Psoas muscle (tissue), 8 donors: ENCODE measurements around the gene TRIM46. TPM values are rescaled to one million over a fixed set of nuclear protein-coding genes. Genes with fewer than 3 reads are reported as not detected.

Experiments
- ATAC-seq, 4 donors: fragments of 200-7000 bp; cut with Tn5 transposase; one replicate each; pipeline ENCODE4 v1.9.1; 2020; ENCODE audit warnings: moderate library complexity in 3 of 4, mild to moderate bottlenecking in 2 of 4
- DNase-seq, 2 donors: peaks; one replicate each; pipeline ENCODE4 v3.0.0-alpha.2; 2020
- H3K27ac ChIP-seq: fragments of 200-600 bp; one replicate; pipeline ENCODE4 v1.8.0; 2022
- H3K27me3 ChIP-seq, 3 donors: fragments of 200-600 bp in 1 of 3; one replicate each; pipeline versions ENCODE4 v1.6.1 to v1.8.0; 2013 to 2022; ENCODE audit warnings: low read length in 2 of 3, mild to moderate bottlenecking in 2 of 3, moderate library complexity in 1 of 3; ENCODE audit not compliant: insufficient read depth in 3 of 3
- H3K36me3 ChIP-seq, 2 donors: fragments of 200-600 bp in 1 of 2; one replicate each; pipeline versions ENCODE4 v1.6.1 to v1.8.0; 2013 to 2022; ENCODE audit warnings: low read depth in 1 of 2, mild to moderate bottlenecking in 1 of 2, moderate library complexity in 1 of 2; ENCODE audit not compliant: insufficient read depth in 1 of 2
- H3K4me1 ChIP-seq: fragments of 200-600 bp; one replicate; pipeline ENCODE4 v1.8.0; 2022
- H3K4me3 ChIP-seq: fragments of 200-600 bp; one replicate; pipeline ENCODE4 v1.8.0; 2022; ENCODE audit warnings: mild to moderate bottlenecking
- H3K9me3 ChIP-seq: fragments of 200-600 bp; one replicate; pipeline ENCODE4 v1.8.0; 2022
- WGBS, 3 donors: extraction: QIAGEN DNeasy Blood & Tissue Kit; methylation state at CpG; one replicate each; pipeline versions ENCODE4 v1.1.6 to v1.1.7; 2013; 5-methylcytosine and 5-hydroxymethylcytosine counted together
- intact Hi-C, 2 donors: fragments of 100-400 bp; cut with DNase I; formaldehyde crosslinking; loops; one replicate each; pipeline versions ENCODE4 v1.11.0 to v1.14.2; 2022
- polyA plus RNA-seq, 3 donors: library from polyadenylated mRNA; stranded (reverse); fragments of 200-250 nt; gene quantifications; one replicate each; pipeline ENCODE4 v1.2.3, GENCODE V29; 2013
- total RNA-seq, 4 donors: library from RNA; stranded (reverse); fragmentation: NEBNext Ultra II Directional in 2 of 4; extraction: Animal tissue kit (Norgen Biotek cat#: 25700) in 2 of 4; gene quantifications; one replicate each; pipeline versions ENCODE4 v1.2.1 to v1.2.4, GENCODE V29; 2021 to 2023
- TF ChIP-seq, protein P1 (sequence below): fragments of 200-600 bp; IDR thresholded peaks from one replicate; pipeline ENCODE4 v1.8.0; 2022; ENCODE audit warnings: antibody characterized with exemption
- donor health status: healthy with polysubstance abuse.
- donor health status: DM: no; HTN: no; CAD: no; lungs with moderate emphysema.
- donor health status: Bipolar disorder and iron deficiency.
- donor health status: healthy.
- donor health status: DM: yes; HTN: yes; CAD: no.
- donor health status: DM: no; HTN: no; CAD: no.
- donor health status: DM: no; HTN: no; CAD: no.
- donor health status: DM: yes; HTN: yes; CAD: no.

Gene TRIM46
- total and polyA plus RNA-seq, 7 donors: 0.03 to 0.16 (median 0.09) TPM; not detected in 3

GRCh38 chr1:155134322-155134721 is 39.3 kb upstream of the TRIM46 start:
- WGBS, 3 donors: 42 to 47% (median 43%) methylated on average over 1 of the region's 1 CpG
- no peak for DNase-seq
- peaks cover 28% of the 10 kb centered on the region for H3K4me1 ChIP-seq
- H3K36me3 ChIP-seq: peaks cover 0 to 47% of the 10 kb centered on the region in 2 donors
- H3K9me3 ChIP-seq: no peaks in the 10 kb centered on the region
- H3K27me3 ChIP-seq: no peaks in the 10 kb centered on the region
- H3K4me3 ChIP-seq: peak overlapping the region; percentile 75
- peak overlapping the region; percentile 97 for H3K27ac ChIP-seq
- ATAC-seq: no peak
- intact Hi-C loops: no loop called here
- TF ChIP-seq, protein P1, sequence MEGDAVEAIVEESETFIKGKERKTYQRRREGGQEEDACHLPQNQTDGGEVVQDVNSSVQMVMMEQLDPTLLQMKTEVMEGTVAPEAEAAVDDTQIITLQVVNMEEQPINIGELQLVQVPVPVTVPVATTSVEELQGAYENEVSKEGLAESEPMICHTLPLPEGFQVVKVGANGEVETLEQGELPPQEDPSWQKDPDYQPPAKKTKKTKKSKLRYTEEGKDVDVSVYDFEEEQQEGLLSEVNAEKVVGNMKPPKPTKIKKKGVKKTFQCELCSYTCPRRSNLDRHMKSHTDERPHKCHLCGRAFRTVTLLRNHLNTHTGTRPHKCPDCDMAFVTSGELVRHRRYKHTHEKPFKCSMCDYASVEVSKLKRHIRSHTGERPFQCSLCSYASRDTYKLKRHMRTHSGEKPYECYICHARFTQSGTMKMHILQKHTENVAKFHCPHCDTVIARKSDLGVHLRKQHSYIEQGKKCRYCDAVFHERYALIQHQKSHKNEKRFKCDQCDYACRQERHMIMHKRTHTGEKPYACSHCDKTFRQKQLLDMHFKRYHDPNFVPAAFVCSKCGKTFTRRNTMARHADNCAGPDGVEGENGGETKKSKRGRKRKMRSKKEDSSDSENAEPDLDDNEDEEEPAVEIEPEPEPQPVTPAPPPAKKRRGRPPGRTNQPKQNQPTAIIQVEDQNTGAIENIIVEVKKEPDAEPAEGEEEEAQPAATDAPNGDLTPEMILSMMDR: no peak

DNA sequence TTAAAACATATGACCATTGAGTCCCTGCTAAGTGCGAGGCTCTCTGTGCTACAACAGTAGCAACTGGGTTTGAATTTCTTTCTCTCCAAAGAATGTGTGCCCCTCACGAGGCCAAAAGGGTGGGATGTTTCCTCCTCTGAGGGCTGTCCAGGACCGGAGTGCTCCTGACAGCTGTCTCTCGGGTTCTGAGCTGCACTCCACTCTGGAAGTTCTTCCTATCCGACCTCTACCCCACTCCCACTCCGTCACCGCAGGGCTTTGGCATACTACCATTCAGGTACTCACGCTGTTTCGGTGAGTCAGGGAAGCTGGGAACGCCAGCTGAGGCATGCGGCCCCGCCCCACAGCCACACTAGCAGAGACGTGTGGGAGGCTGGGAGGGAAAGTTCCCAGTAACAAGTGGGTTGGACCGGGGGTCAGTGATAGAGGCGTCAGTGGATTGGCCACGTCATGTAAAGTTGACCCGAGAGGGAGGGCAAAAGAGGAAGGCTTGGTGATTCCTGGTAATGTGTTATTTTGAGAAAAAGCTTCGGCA is 38.7 kb upstream of the TRIM46 start:
- Histone ChIP-seq H3K9me3 (no peaks in the 10 kb centered on the region), H3K36me3 (peaks cover 0 to 47% of the 10 kb centered on the region in 2 donors), H3K27me3 (no peaks in the 10 kb centered on the region), H3K4me1 (peaks cover 28% of the 10 kb centered on the region), H3K27ac (peak overlapping the region; percentile 97), H3K4me3 (peak overlapping the region; percentile 75)
- DNase-seq: peak; percentile 93
- peak; percentile 76 to 82 (median 79) for ATAC-seq
- TF ChIP-seq, protein P1: no peak
- intact Hi-C loops: no loop called here
- WGBS, 3 donors: 2% methylated on average over 18 of the region's 18 CpGs

GRCh38 chr1:155135415-155136028 is 38.1 kb upstream of the TRIM46 start, which contains the start of gene SLC50A1:
SLC50A1 (plus strand) TSS chr1:155135852; CDS start chr1:155135912, 60 bp downstream.
- Histone ChIP-seq H3K27me3 (no peaks in the 10 kb centered on the region), H3K36me3 (peaks cover 0 to 47% of the 10 kb centered on the region in 2 donors), H3K4me1 (peaks cover 28% of the 10 kb centered on the region), H3K9me3 (no peaks in the 10 kb centered on the region), H3K4me3 (peak within 1 kb of the TSS; percentile 75), H3K27ac (peak within 1 kb of the TSS; percentile 97)
- peak; percentile 95 to 97 for DNase-seq
- intact Hi-C loops: no loop called here
- TF ChIP-seq, protein P1: peak; percentile 22
- 0 to 1% (median 0%) methylated on average over 47 to 52 of the region's 52 CpGs for WGBS, 3 donors
- peak; percentile 84 to 94 (median 87) for ATAC-seq

DNA sequence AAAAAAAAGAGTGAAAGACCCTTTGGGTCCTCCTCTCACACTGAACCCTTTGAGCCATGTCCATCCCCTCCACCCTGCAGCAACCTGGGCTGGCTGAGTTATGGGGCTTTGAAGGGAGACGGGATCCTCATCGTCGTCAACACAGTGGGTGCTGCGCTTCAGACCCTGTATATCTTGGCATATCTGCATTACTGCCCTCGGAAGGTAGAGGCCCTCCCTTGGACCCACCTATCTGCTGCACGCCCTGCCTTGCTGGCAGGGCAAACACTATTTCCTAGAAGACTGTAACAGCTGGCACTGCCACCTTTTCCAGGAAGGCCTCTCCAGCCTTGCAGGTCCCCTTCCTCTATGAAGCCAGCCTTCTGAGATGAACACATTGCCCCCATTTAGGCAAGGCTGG is 36.9 kb upstream of the TRIM46 start:
- intact Hi-C loops: no loop called here

More for the DNA sequence above, 36.9 kb upstream of the TRIM46 start:
- peak overlapping the region; percentile 97 for H3K27ac ChIP-seq
- WGBS, 3 donors: 31 to 40% (median 38%) methylated on average over 6 of the region's 6 CpGs
- H3K27me3 ChIP-seq: no peaks in the 10 kb centered on the region
- H3K36me3 ChIP-seq: peaks cover 0 to 39% of the 10 kb centered on the region in 2 donors
- ATAC-seq (no peak), DNase-seq (no peak)
- H3K4me3 ChIP-seq: peak overlapping the region; percentile 75
- TF ChIP-seq, protein P1: no peak
- H3K4me1 ChIP-seq: peaks cover 23% of the 10 kb centered on the region
- H3K9me3 ChIP-seq: no peaks in the 10 kb centered on the region
